HG02763 (cell line): ENCODE measurements around the gene CHSY3.

ENCODE experiments used
- ATAC-seq: cut with Tn5 transposase; IDR thresholded peaks from one replicate; pipeline ENCODE4 v1.9.1; 2021; ENCODE audit warnings: mild to moderate bottlenecking, moderate library complexity; ENCODE audit not compliant: unreplicated experiment

Gene CHSY3

DNA sequence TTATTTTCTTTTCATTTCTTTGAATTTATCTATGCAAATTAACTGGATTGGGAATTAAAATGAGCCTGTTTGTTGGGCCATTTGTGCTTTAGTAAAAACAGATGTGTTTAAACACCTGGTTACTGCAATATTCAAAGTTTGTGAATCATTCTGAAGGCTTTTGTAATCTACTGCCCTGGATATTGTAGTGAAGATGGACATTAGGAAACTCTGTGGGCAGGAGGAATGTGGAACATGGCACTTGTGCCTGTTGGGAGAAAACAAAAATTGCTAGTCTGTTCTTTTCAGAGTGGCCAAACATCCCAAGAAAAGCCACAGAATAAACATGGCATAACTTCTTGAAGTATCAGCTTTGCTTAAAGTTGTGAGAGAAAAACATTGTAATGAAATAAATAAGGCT, 40.8 kb downstream of the CHSY3 start:
- no peak for ATAC-seq

DNA sequence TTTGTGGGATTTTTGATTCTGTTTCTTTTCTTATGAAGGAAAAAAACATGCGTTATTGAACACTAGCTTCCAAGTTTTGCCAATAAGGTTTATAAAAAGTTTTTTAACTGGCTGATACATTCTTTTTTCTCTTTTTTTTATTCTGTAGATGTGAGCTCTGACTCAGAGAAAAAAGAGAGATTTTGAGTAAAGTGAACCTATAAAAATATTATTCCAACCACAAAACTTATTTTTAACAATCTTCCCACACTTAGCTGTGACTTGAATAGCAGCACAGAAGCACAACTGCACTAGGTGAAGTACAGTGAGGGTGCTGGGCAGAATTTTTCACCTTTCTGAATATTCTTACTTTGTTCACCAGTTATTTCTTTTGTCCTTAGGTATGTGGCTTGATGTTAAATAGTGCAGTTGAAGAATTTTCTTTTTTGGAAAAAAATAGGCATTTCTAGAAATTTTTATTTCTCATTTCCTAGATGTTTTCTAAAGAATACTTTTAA, 41.6 kb downstream of the CHSY3 start:
- ATAC-seq, result no peak

DNA sequence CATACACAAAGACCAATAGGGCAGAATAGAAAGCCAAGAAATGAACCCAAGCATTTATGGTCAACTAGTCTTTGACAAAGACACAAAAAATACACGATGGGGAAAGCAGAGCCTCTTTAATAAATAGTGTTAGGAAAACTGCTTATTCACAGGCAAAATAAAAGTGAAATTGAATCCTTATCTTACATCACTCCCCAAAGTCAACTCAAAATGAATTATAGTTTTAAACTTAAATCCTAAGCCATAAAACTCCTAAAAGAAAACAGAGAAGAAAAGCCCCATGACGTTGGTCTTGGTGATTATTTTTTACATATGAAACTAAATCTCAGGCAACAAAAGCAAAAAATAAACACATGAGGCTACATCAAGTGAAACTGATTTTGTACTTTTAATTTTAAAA, 46.8 kb downstream of the CHSY3 start:
- no peak for ATAC-seq

DNA sequence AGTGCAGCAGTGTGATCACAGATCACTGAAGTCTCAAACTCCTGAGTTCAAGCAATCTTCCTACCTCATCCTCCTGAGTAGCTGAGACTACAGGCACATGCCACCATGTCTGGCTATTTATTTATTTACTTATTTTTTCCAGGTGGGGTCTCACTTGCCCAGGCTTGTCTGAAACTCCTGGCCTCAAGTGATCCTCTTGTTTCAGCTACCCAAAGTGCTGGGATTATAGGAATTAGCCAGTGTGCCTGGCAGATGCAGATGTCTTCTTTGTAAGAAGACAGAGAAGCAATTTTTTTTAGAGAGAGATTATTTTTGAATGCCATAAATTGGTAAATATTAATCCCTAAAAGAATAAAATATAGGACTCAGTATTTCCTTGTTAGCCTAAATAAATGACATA, 54.3 kb downstream of the CHSY3 start:
- no peak for ATAC-seq

DNA sequence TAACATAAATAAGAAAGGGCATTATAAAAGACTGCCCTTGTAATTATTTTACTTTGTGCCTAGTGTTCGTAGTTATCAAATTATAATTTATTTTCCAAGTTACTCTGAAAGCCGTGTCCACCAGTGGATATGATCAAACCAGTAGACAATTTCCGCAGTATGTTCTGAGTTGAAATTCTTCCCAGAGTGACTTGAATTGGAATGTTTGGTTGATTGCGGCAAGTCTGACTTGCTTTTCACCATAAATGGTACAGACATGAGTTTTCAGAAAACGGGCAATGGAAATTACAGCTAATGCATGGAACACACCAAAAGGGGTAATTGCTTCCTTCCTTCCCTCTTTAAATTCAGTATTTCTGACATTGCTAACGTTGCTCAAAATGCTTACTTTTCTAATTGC, 56.6 kb downstream of the CHSY3 start:
- no peak for ATAC-seq

DNA sequence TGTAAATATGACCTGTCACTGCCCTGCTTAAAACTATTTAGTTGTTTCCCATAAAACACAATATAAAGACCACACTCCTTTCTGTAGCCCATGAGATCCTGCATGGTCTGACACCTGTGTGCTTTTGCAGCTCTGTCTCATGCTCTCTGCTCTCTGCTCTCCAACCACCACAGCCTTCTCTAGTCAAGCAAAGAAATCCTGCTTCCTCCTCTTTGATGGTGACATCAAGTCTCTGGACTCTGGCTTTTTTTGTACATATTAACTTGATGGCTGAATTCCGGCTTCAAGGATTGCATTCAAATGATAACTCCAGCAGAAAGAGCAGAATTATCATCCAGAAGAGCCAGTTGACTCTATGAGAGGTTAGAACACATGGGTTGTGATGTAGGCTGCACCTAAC, 58.2 kb downstream of the CHSY3 start:
- ATAC-seq, result no peak

DNA sequence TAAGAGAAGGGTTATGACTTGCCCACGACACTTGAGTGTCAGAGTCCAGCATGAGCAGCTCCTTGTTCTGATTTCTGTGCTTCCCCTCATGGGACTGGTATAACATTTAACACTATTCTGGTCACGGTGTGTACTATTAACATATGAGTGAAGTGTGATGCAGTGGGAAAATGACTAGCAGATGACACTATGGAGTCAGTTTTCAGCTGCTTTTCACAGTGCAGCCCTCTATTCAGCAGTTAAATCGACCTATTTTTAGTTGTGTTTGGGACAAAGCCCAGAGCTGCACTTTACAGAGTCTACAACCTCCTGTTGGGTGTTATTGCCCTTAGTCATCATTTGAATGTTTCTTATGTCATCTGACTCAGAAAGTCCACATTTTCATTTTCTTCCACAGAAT, 59.1 kb downstream of the CHSY3 start:
- no peak for ATAC-seq

DNA sequence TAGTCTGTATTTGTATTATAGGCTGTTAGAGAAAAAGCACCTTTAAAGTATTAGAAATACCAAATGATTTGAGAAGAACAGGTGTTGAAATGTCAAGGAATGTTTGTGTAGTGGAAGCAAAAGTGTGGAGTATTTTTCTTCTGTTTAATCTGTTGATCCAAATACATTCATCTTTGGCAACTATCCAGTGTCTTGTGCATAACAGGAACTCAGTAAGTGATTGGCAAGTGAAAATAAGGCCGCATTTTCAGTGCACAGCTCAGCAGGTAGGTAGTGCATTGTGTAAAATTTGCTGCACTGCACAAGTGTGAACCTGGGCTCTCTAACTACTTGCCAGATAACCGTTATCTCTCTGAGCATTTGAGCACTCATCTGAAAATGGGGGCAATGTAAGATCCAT, 61.8 kb downstream of the CHSY3 start:
- ATAC-seq, result no peak

DNA sequence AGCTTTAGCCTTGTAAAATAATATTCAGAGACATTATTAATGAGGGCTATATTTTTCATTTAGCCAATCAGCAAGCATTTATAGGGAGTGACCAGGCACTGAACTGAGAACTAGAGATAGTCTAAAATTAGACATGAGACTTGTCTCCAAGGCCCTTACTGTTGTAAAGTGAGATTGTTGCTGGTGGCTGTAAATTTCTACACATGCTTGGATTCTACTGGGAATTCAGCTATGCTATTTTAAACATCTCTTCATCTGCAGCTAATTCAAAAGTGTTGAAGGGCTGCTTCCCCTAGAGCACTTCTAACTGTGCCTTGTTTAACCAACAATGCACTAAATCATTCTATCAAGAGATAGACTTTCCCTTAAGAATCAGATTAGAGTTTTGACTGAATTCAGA, 67.4 kb downstream of the CHSY3 start:
- ATAC-seq, result no peak

DNA sequence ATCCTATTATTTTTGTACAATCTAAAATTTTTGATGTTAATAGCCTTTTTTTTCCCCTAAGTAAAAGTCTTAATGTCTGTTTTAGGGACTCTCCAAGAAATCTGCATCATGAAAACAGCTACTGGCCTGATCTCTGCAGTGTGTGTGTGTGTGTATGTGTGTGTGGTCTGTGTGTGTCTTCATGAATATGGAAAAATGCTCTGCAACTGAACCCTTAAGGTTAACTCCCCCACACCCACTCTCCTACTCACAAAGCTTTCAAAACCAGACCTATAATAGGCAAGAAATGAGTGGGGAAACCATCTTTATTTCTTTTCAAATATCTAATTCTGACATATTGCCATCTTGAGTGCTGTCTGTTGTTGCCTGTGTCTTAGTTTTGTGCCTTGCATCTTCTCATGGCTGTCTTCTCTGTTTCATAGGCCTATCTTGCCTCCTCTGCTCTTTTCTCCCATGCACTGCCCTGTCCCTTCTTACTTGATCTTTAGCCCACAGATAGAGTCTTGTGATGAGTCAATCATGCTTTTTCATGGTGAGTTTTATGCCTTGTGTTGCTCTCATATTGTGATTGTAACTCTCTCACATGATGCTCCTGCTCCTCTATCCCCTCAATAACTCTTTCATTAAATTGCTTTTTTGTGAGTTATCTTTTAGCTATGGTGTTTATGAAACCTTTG, 68.3 kb downstream of the CHSY3 start:
- ATAC-seq, result no peak

DNA sequence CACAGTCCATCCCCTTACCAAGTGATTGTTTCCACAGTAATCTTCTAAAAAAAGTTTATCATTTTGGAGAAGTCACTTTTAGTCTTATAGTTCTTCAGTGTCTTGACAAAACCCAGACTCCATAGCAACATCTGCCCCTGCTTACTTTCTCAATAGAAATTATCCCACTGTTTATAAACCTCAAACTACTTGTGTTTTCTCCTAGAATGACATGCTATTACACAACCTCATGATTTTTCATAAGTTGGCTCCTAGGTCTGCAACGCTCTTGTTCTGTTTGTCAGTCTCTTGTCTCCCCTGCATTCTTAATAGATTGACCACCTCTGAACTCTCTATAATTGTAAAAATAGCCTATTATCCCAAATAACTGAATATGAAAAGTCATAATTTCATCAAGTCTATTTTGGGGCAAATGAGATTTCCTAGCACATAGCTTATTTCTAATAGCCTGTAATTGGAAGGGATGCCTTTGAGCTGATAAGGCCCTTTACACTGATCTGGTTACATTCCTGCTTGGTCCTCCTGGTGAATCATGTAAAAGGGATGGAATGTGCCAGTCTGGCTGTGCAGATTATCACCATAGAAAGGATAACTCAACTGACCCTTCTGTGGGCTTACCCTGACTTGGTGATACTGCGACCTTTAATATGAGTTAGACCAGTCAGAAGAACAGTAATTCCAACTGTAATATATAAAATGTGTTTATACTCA, 69.6 kb downstream of the CHSY3 start:
- no peak for ATAC-seq

DNA sequence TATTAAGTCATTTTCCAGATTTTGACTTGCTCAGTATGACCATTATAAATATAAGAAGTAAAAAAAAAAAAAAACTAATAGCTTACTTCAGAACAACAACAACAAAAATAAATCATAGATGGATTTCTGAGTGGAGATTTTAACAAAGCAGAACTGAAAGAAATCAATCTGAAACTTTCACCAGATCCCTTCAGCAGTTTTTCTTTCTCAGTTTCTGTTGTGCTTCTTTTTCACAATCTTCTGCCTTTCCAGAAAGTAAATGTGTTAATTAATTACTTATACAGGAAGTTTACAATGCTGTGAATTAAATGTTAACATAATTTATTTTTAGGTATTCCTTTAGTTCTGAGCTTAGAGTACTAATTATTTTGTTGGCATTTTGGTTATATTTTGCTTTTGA, 73.5 kb downstream of the CHSY3 start:
- peak; percentile 63 for ATAC-seq

DNA sequence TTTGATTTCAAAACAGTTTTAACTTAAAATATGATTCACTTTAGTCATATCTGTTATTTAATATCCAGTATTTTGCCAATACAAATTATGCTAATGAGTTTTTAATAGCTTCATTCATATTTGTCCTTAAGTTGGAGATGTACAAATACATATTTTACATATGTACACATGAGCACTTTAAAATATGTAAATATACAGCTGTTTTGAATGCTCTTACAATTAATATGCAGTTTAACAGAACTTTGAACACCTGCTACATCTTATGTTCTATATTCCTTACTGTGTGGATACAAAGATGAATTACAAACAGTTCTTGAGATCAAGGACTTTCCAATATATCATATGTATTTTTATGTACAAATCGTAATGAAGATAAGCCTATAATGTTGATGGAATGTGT, 74.0 kb downstream of the CHSY3 start:
- ATAC-seq, result no peak

DNA sequence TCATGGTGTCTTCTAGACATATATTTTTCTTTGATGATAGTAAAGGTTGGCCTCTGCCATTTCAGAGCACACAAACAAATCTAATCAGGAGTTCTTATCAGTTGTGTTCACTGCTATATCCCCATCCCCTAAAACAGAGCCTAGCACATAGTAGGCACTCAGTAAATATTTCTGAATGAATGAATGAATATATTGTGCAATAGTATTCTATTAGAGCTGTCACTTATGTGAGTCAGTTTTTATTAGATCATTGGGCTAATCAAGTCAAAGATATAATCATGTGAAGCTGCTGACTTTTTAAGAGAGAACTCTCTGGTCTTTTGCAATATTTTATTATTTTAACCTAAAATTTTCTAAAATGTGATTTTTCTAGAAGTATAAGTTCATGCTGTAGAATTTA, 84.2 kb downstream of the CHSY3 start:
- no peak for ATAC-seq

DNA sequence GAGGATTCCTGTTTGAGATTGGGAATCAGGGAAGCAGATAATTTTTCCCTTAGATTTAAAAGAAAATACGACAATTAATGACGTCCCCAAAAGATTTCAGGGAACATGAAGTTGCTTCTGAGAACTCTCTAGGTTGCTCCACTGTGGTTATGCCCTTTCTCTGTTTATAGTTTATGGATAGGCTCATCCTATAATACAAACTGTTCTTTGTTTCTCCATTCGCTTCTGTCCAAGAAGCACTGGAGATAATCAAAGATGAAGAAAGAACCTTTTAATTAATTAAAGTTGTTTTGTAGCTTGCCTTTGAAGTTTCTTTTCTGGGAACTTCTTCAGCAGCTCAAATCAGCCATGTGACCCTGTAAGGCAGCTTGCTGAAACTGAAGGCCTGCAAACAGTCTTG, 87.5 kb downstream of the CHSY3 start:
- ATAC-seq, result no peak

DNA sequence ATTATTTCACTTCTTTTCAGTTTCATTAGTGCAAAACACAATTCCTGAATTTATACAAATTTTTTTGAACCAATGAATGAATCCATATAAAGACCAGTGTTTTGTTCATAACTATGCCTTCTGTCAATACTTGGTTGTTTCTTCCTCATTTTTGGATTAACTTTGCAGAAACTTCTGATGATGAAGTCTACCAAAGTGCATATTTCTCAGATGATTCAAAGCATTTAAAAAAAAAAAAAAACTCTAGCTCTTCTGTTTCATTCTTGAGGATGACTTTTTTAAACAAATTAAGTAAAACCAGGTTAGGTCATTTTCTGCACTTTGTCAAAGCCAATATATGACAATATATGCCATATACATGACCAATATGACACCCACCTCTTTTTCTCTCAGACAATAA, 92.6 kb downstream of the CHSY3 start:
- no peak for ATAC-seq

DNA sequence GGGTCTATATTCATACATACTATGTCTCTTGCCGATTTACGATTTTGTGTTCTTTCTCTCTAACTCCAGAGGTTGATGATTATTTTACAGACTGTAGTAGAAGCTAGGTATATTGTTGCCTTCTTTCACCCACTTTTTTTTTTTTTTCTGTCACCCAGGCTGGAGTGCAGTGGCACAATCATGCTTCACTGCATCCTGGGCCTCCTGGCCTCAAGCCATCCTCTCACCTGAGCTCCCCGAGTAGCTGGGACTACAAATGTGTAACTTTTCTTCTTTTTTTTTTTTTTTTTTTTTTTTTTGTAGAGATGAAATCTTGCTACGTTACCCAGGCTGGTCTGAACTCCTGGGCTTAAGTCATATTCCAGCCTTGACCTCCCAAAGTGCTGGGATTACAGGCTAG, 96.2 kb downstream of the CHSY3 start:
- no peak for ATAC-seq

DNA sequence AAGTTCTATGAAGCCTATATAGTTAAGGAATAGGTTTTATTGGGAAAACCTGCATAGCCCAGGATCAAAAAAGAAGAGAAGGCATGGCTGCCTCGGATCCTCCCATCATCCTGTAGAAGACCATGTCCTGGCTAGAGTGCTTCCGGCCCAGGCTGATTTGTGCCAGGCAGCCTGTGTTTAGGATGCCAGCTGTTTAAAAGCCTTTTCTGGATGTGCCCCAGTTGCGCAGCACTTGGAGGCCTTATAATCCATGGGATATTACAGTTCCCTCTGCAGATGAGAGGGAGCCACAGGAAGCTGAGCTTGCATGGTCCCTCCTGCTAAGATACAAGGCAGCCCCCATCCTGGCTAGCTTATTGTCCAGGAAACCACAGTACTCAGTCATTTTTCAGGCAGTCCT, 97.9 kb downstream of the CHSY3 start:
- no peak for ATAC-seq

DNA sequence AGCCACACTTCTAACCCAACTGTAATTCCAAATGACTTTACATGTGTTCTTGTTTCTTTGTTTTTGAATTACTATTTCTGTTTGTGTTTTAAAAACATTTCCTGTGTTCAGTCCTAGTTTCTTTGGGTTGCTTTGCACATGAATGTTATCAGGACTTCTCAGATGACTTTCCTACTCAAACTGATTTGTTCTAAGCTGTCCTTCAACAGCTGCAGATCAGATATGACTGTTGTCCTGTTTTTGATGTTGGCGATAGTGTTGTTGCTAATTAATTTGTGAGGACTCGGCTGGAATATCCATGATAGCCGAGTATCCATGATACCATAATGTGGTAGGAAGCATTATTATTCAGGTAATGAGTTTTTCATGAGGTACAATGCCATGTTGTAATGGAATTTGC, 98.6 kb downstream of the CHSY3 start:
- no peak for ATAC-seq

DNA sequence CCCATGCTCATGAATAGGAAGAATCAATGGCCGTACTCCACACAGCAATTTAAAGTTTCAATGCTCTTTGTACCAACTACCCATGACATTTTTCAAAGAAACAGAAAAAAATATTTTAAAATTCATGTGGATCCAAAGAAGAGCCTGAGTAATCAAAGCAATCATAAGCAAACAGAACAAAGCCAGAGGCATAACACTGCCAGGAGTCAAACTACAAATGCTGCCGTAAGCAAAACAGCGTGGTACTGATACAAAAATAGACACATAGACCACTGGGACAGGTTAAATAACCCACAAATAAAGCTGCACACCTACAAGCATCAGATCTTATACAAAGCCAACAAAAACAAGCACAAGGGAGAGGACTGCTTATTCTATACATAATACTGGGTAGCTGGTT, 107.7 kb downstream of the CHSY3 start:
- no peak for ATAC-seq

DNA sequence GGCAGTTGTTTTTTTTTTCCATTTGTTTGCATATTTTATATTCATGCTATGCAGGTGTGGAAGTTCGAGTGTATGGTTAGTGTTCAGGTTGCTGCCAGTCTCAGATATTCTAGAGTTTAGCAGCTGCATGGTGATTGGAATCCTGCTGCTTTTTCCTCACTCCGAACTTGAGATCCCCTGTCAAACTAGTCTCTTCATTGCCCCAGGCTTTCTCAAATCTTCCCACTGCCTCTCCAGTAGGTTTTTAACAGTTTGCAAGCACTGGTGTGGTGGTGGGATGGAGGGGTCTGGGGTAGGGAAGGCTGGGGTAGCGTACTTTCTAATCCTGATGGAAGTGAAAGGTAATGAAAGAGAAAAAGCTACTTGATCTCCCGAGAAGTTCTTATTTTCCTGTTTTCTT, 112.9 kb downstream of the CHSY3 start:
- no peak for ATAC-seq

DNA sequence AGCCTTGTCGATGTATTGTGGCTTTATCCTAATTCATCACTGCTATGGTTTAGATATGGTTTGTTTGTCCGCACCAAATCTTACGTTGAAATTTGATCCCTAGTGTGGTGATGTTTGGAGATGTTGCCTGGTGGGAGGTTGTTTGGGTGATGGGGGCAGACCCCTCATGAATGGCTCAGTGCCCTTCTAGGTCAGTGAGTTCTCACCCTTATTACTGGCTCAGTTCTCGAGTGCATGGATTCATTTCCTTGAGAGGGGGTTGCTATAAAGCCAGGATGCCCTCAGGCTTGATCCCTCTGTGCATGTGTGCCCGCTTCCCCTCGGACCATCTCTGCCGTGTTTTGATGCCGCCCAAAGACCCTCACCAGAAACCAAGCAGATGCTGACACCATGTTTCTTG, 114.4 kb downstream of the CHSY3 start:
- no peak for ATAC-seq

DNA sequence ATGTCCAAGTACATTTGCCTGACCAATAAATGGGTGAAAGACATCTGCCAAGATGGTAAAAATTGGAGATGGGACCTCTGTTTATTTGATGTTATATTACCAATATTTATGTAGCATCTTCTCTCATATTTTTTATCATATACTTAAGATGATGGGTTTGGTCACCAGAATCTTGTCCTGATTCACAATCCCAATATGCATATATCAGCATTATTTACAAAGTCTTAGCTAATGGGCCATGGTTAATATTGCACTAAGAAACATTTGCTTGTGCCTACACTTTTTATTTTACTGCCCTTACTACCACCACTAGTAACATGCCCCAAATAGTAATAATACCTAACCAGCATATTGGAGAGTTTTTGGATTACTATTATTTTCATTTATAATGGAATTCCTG, 116.7 kb downstream of the CHSY3 start:
- no peak for ATAC-seq
